Esophagus squamous epithelium (tissue), 4 donors: Measurements from ENCODE around the gene FHIT.

Source experiments
- POLR2A ChIP-seq, 4 donors: fragments of 450-650 bp; IDR thresholded peaks; one replicate each; pipeline ENCODE4 v1.6.1; 2017; ENCODE audit warnings: antibody characterized with exemption in 4 of 4, mild to moderate bottlenecking in 4 of 4, moderate library complexity in 3 of 4
- TF ChIP-seq, protein P1 (sequence below), 6 experiments: fragments of 450-650 bp in 4 of 6; fragments of 200-600 bp in 2 of 6; sonication (generic) in 2 of 6; IDR thresholded peaks; one replicate each; pipeline ENCODE4 v1.5.1; 2016 to 2019; ENCODE audit warnings: antibody characterized with exemption in 6 of 6, mild to moderate bottlenecking in 4 of 6, moderate library complexity in 4 of 6

DNA sequence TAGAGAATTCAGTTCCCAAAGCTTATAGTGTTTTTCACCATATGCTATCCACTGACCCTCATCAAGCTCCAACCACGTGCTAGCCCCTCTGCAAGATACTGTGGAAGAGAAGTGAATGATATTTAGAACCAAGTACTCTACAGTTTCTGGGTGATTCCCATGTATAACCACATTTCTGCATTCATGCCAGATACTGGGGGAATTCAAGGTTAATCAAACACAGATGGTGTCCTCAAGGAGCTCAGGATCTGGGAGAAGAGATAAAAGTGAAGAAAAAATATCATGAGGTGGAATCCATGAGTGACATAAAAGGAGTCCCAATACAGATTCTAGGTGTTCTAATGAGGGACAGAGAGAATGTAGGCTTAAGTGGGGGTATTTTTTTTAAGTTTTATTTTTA is 195.8 kb downstream of the FHIT start:
- TF ChIP-seq, protein P1, sequence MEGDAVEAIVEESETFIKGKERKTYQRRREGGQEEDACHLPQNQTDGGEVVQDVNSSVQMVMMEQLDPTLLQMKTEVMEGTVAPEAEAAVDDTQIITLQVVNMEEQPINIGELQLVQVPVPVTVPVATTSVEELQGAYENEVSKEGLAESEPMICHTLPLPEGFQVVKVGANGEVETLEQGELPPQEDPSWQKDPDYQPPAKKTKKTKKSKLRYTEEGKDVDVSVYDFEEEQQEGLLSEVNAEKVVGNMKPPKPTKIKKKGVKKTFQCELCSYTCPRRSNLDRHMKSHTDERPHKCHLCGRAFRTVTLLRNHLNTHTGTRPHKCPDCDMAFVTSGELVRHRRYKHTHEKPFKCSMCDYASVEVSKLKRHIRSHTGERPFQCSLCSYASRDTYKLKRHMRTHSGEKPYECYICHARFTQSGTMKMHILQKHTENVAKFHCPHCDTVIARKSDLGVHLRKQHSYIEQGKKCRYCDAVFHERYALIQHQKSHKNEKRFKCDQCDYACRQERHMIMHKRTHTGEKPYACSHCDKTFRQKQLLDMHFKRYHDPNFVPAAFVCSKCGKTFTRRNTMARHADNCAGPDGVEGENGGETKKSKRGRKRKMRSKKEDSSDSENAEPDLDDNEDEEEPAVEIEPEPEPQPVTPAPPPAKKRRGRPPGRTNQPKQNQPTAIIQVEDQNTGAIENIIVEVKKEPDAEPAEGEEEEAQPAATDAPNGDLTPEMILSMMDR (IDR thresholded peaks at IDR 0.05), result no peak
- TF ChIP-seq POLR2A (IDR thresholded peaks at IDR 0.05), result no peak
